Ishikawa (cell line): ENCODE results near the gene GUCY2D.

Experiments
- EP300 ChIP-seq: IDR thresholded peaks from 2 replicates; pipeline ENCODE4 v1.6.1; 2012; ENCODE audit warnings: borderline replicate concordance
- TAF1 ChIP-seq: IDR thresholded peaks from 2 replicates; pipeline ENCODE4 v1.6.1; 2012; ENCODE audit warnings: low read depth, mild to moderate bottlenecking
- YY1 ChIP-seq: IDR thresholded peaks from 2 replicates; pipeline ENCODE4 v1.6.1; 2012; ENCODE audit warnings: low read depth
- ZBTB7A ChIP-seq: IDR thresholded peaks from 2 replicates; pipeline ENCODE4 v1.6.1; 2012; ENCODE audit warnings: low read depth
- TF ChIP-seq, protein P1 (sequence below): IDR thresholded peaks from 2 replicates; pipeline ENCODE4 v1.6.1; 2012

GRCh38 chr17:7982173-7982572 is 20.2 kb upstream of the GUCY2D start:
- no peak for TF ChIP-seq EP300
- TF ChIP-seq TAF1 = no peak
- TF ChIP-seq, protein P1, sequence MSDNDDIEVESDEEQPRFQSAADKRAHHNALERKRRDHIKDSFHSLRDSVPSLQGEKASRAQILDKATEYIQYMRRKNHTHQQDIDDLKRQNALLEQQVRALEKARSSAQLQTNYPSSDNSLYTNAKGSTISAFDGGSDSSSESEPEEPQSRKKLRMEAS = no peak
- no peak for TF ChIP-seq ZBTB7A
- no peak for TF ChIP-seq YY1
